TTC549 (cell line): ENCODE data around the gene KIAA0930.
"Not testable (repeated sequence)": the region's sequence is repeated elsewhere in the genome, so short reads cannot be mapped to it uniquely, and the experiment has no call there.

Experiments
- FAIRE-seq: peaks from 2 replicates; lab custom pipeline; 2012; peaks lifted over from hg19 to GRCh38; lab: Jason Lieb, UNC

Gene KIAA0930

DNA sequence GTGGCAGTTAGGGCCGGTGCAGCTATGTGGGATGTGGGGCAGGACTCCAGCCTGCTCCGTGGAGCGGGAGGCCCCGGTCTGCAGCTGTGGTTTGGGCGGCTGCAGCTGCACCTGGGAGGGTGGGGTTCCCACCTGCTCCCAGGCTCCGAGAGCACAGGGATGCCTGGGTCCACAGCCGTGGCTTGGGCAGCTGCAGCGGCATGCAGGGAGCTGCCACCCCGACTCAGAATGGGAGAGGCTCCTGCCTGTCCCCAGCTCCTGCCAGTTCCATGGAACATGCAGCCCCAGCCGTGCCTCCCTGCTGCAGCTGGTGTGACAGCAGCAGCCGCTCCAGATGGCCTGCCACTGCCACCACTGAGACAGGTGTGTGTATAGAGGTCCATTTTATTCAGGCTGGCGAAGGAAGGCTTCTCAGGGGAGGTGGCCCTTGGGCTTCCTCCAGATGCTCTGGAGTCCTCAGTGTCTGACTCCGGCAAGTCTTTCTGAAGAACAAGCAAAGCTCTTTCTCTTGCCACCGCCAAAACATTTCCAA is 22.3 kb upstream of the KIAA0930 start:
- no peak for FAIRE-seq

- no peak for FAIRE-seq
These were observed 21.7 kb upstream of the KIAA0930 start for GRCh38 chr22:45262195-45262930.

DNA sequence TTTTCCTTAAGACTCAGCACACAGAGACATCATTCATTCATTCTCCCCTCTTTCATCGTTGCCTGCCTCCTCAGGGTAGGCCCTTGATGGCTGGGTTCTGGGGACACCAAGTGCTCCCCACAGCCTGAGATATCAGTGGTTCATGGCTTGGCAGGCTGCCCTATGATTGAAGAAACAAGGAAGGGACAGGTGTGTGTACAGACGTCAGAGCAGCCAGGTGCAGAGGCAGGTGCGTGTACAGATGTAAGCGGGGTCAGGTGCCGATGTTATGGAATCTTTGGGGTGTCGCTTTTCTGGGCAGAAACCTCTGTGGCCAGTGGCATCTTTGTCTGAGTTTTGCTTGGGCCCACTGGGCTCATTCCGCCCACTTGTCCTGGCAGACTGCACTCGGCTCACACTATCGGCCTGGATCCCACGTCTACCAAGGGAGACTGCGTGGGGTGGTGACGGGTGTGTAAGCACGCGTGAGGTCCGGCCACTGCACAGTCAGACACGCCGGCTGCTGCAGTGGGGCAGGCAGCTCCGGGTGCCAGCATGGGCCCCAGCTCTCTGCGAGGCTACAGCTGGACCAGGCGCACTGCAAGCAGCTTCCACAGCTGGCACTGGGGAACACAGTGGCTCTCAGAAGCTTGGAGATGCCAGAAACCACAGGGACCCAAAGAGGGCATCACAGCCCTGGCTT is 20.9 kb upstream of the KIAA0930 start:
- no peak for FAIRE-seq

DNA sequence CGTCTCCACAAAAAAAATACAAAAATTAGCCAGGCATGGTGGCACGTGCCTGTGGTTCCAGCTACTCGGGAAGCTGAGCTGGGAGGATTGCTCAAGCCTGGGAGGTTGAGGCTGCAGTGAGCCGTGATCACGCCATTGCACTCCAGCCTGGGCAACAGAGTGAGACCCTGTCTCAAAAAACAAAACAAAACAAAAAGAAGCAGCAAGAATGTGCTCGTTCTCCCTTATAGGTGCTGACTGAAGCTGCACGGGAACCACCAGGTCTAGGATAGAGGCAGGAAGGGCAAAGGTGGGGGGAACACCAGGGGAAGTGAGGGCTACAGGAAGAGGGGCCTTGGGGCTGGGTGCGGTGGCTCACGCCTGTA is 19.7 kb upstream of the KIAA0930 start:
- FAIRE-seq = not testable (repeated sequence)

DNA sequence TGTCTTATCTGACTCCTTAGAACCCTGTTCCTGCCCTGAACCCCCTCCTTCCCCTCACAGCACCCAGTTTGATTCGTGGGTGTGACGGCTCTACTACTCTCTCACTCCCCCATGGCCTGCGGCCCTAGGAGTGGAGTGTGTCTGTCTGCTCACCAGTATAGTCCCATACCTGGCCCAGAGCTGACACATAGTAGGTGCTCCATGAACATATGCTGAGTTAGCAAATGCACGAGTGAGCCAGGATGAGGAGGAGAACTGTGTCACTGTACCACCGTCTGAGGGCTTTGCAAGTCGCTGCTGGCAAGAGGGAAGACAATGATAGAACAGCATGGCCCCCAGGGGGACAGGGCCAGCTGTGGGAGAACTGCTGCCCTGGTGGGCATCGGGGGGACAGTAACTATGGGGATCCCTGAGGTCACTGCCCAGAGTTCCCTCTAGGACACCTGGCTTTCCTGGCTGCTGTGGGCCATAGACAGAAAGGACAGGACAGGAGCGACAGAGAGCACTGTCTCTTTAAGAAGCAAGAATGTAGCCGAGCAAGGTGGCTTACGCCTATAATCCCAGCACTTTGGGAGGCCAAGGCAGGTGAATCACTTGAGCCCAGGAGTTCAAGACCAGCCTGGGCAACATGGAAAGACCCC is 19.2 kb upstream of the KIAA0930 start:
- no peak for FAIRE-seq

DNA sequence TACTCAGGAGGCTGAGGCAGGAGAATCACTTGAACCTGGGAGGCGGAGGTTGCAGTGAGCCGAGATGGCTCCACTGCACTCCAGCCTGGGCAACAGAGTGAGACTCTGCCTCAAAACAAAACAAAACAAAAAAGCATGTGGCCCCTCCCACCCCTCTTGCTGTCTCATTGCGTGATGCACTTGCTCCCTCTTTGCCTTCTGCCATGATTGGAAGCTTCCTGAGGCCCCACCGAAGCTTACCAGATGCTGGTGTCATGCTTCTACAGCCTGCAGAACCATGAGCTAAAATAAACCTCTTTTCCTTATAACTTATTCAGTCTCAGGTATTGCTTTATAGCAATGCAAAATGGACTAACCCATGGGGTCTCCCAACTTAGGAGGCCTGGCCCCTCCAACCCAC is 17.2 kb upstream of the KIAA0930 start:
- FAIRE-seq = not testable (repeated sequence)

GRCh38 chr22:45254789-45255278 is 14.1 kb upstream of the KIAA0930 start:
- FAIRE-seq = no peak

- FAIRE-seq = no peak
These were observed 13.7 kb upstream of the KIAA0930 start for GRCh38 chr22:45254388-45254787.

DNA sequence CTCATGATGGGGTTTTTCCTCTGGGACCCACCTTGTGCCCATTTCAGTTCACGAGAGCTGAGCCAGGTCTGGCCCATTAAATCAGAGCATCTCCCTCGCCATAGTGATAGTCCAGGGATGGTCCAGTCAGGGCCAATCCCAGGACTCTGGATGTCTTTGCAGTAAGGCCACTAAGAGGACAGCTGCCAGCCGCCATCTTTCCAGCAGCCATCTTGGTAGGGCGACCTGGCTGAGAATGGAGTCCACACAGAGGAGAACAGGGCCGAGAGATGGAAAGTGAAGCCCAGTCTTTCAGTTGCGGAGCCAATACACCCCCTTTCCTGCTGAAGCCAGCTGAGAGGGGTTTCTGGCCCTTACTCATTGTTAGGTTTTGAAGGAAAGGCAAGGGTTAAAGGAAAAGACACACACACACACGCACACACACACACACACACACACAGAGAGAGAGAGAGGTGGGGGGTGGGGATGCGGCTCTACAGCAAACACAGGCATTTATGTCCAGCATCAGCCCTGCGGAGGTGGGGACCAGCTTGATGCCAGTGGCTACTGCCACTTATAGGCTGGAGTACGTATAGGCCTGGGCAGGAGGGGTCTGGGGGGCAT is 12.4 kb upstream of the KIAA0930 start:
- FAIRE-seq = no peak

DNA sequence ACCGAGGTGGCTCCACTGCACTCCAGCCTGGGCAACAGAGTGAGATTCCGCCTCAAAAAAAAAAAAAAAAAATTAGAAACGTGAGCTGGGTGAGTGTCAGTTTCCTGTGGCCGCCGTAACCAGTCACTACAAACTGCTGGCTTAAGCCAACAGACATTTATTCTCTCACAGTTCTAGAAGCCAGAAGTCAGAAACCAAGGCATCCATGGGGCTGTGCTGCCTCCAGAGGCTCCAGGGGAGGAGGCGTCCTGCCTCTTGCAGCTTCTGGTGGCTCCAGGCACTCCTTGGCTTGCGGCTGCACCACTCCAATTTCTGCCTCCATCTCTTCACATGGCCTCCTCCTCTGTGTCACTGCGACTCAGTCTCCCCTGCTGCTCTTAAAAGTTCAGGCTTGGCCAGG is 11.1 kb upstream of the KIAA0930 start:
- no peak for FAIRE-seq

DNA sequence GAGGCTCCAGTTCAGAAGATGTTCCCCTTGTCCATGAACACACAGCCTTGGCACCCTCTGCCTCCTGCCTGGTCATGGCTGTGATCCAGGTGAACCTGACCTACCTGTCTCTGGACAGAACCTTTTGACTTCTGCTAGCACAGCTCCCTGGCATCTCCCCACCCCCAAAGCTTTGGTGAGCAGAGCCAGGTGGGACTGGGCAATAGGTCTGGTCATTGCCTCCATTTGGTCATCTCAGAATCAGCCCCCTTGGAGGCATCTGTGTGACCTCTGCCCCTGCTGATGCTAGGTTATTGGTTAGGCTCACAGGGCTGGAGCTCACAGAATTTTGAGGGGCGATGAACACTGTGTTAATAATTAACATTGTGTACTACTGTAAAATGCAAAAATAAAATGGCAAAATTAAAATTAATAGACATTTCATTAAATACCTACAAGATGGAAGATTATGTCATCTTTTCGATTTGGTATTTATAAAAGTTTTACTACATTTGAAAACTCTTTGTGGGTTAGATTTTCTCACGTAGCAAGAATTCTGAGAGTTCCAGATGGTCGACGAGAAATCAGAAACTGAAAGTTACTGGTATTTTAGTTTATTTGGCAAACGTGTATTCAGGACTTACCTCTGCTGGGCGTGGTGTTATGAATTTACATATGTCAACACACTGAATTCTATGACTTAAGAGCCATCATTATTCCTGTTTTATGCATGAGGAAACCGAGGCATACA is 8.3 kb upstream of the KIAA0930 start:
- no peak for FAIRE-seq

- FAIRE-seq = no peak
These were observed 5.6 kb upstream of the KIAA0930 start for GRCh38 chr22:45246060-45246985.

DNA sequence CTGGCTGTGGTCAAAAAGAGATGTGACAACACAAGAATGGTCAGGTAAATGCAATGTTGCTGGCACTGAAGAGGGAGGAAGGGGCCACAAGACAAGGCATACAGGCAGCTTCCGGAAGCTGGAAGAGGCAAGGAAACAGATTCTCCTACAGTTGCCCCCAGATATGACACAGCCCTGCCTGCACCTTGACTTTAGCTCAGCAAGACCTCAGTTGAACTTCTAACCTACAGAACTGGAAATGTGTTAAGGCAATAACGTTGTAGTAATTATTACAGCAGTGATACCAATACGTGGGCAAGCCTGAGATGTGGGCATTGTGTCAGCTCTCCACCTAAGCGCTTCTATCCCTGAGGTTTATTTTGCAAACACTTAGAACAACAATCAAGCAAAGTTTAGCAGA is 4.2 kb upstream of the KIAA0930 start:
- no peak for FAIRE-seq

DNA sequence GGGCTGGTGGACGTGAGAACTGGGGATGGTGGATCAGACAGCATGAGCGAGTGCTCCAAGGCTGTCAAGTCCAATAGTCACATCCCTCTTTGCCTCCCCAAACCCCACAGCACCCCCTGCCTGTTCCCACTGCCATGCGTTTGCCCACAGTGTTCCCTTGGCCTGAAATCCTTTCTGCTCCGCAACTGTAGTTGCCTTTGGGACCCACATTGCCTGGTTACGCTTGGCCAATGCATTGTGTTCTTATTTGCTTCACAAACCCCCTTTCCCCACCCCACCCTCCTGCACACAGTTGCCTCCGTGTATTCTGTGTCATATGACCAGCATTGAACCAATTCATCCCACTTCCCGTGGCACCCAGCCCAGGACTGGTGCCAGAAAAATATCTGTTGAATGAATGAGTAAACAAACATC is 2.1 kb upstream of the KIAA0930 start:
- no peak for FAIRE-seq

- FAIRE-seq = no peak
These were observed 437 bp downstream of the KIAA0930 start for GRCh38 chr22:45240104-45240809.

- no peak for FAIRE-seq
These were observed 1.0 kb downstream of the KIAA0930 start for GRCh38 chr22:45239681-45240051.

DNA sequence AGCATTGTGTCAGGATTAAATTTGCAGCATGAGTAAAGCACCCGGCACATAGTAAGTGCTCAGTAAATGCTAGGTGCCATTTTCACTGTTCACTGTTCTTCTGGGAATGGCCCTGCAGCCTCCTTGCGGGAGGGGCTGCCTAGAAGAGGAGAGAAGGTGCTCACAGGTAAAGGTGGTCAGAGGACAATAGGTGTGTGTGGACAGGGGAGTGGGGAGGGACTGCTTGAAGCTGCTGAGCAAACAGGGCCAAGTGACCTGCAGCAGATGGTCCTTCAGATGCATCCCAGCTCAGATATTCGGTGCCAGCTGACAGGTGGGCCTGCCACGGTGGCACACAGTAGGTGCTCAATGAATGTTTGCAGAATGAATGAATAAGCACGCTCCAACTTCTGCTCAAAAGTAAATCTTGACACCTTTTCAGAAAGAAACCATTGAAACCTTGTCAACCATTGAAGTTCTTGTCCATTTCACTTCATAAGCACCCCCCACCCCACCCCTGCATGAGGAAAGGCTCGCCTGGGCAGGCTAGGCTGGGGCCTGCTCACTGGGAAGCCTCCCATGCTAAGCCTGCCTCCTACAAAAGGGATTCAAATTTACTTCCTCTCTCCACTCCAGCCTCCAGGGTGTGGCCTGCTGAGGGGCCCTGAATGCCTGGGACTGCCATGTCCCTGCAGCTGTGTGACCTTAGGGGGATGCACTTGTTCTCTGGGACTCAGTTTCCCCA is 1.6 kb downstream of the KIAA0930 start:
- FAIRE-seq = no peak

DNA sequence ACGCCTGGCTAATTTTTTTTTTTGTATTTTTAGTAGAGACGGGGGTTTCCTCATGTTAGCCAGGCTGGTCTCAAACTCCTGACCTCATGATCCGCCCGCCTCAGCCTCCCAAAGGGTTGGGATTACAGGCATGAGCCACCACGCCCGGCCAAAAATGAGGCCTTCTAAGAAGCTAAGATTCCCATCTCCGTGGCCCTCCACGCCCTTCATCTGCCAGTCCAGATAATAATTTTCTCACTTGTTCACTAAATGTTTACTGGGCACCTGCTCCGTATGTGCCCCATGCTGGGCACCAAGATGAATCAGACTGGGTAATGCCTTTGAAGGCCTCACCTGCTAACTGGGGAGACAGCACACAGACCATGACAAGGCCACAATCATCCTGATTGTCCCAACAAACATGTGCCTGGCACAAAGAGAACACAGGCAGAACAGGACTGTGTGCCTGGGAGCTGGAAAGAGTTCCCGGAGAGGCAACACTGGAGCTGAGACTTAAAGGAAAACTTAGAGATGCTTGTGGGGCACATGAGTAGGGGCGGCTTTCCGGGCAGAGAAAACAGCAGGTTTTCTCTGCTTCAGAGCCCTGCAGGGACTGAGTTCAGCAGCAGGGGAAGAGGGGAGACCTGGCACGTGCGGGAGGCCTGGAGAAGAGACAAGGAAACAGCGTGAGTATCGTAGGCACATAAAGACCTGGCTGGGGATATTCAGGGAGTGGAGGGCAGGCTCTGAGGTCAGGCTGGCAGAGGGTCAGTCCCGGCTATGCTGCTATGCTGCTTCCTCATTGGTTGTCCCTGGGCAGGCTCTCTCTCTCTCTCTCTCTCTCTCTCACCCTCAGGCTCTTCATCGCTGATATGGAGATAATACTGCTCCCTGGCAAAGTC is 2.4 kb downstream of the KIAA0930 start:
- no peak for FAIRE-seq
